SK-N-SH (cell line): ENCODE measurements around the gene IFNA8. TPM values are rescaled to one million over a fixed set of nuclear protein-coding genes. Genes with fewer than 3 reads are reported as not detected.

Source experiments
- CTCF ChIA-PET: fragments of 300-600, 350-600 bp; formaldehyde crosslinking; extraction: SDS; loops from one replicate; lab custom pipeline; 2021; lab: Yijun Ruan, JAX
- POLR2A ChIA-PET: fragments of 350-600 bp; sonication (Branson Sonifier 250); formaldehyde crosslinking; extraction: SDS; loops from one replicate; lab custom pipeline; 2020; ENCODE audit warnings: antibody characterized with exemption, inconsistent platforms; lab: Yijun Ruan, JAX
- DNase-seq: peaks from one replicate; pipeline ENCODE4 v3.0.0; 2012
- H2AFZ ChIP-seq: fragments of 200-600 bp; sonication (generic); 2 replicates; pipeline ENCODE4 v1.8.1; 2016; ENCODE audit warnings: antibody characterized with exemption, mild to moderate bottlenecking, low read depth
- H3F3A ChIP-seq: fragments of 200-600 bp; sonication (generic); replicated peaks from 2 replicates; pipeline ENCODE3; 2016; ENCODE audit warnings: antibody characterized with exemption, mild to moderate bottlenecking; ENCODE audit not compliant: insufficient read depth
- H3K27ac ChIP-seq, 2 experiments: fragments of 200-500 bp in 1 of 2; fragments of 200-600 bp in 1 of 2; sonication (Bioruptor generic) in 1 of 2; sonication (generic), shearing (Covaris generic) in 1 of 2; 2 replicates each; pipeline versions ENCODE4 v1.5.1 to v1.6.1; 2014 to 2016; ENCODE audit warnings: low read depth in 2 of 2, inconsistent platforms in 1 of 2, low read length in 1 of 2, mild to moderate bottlenecking in 1 of 2, mixed read lengths in 1 of 2
- H3K27me3 ChIP-seq: fragments of 200-600 bp; sonication (generic), shearing (Covaris generic); 2 replicates; pipeline ENCODE4 v1.6.1; 2016; ENCODE audit warnings: mixed run types; ENCODE audit not compliant: insufficient read depth
- H3K36me3 ChIP-seq, 2 experiments: fragments of 200-500 bp in 1 of 2; fragments of 200-600 bp in 1 of 2; sonication (Bioruptor generic) in 1 of 2; sonication (generic) in 1 of 2; replicated peaks in 1 of 2; 2 replicates each; pipeline versions ENCODE3 to v1.5.1; 2014 to 2016; ENCODE audit warnings: low read length in 1 of 2, mild to moderate bottlenecking in 1 of 2; ENCODE audit not compliant: insufficient read depth in 2 of 2, control insufficient read depth in 1 of 2
- H3K4me1 ChIP-seq, 2 experiments: fragments of 200-500 bp in 1 of 2; fragments of 200-600 bp in 1 of 2; sonication (Bioruptor generic) in 1 of 2; sonication (generic), shearing (Covaris generic) in 1 of 2; 2 replicates each; pipeline versions ENCODE4 v1.5.1 to v1.6.1; 2014 to 2016; ENCODE audit warnings: low read depth in 1 of 2, low read length in 1 of 2, mixed run types in 1 of 2; ENCODE audit not compliant: insufficient read depth in 2 of 2, control insufficient read depth in 1 of 2
- H3K4me2 ChIP-seq: fragments of 200-600 bp; sonication (generic), shearing (Covaris generic); 2 replicates; pipeline ENCODE4 v1.6.1; 2017; ENCODE audit warnings: mixed run types
- H3K4me3 ChIP-seq, 2 experiments: fragments of 200-500 bp in 1 of 2; fragments of 200-600 bp in 1 of 2; sonication (Bioruptor generic) in 1 of 2; sonication (generic), shearing (Covaris generic) in 1 of 2; 2 replicates each; pipeline versions ENCODE4 v1.5.1 to v1.8.1; 2014 to 2016; ENCODE audit warnings: low read depth in 2 of 2, inconsistent platforms in 1 of 2, low read length in 1 of 2, mild to moderate bottlenecking in 1 of 2, mixed read lengths in 1 of 2, moderate library complexity in 1 of 2
- H3K79me2 ChIP-seq: fragments of 200-600 bp; sonication (generic); 2 replicates; pipeline ENCODE4 v1.8.1; 2017; ENCODE audit warnings: mild to moderate bottlenecking; ENCODE audit not compliant: insufficient read depth
- H3K9ac ChIP-seq: fragments of 200-600 bp; sonication (generic); 2 replicates; pipeline ENCODE4 v1.6.1; 2017; ENCODE audit warnings: mixed run types
- H3K9me2 ChIP-seq: fragments of 200-600 bp; sonication (generic); 2 replicates; pipeline ENCODE4 v1.6.1; 2017; ENCODE audit warnings: mixed run types
- H3K9me3 ChIP-seq: fragments of 200-600 bp; sonication (generic); 2 replicates; pipeline ENCODE4 v1.6.1; 2017; ENCODE audit warnings: mixed run types, mild to moderate bottlenecking, moderate library complexity
- H4K20me1 ChIP-seq: fragments of 200-600 bp; sonication (generic); 2 replicates; pipeline ENCODE4 v1.6.1; 2017; ENCODE audit warnings: mild to moderate bottlenecking, mixed run types; ENCODE audit not compliant: insufficient read depth
- CTCF ChIP-seq: fragments of 200-600 bp; sonication (generic); IDR thresholded peaks from 2 replicates; pipeline ENCODE4 v1.6.1; 2017; ENCODE audit warnings: antibody characterized with exemption, mild to moderate bottlenecking, moderate library complexity
- FOSL2 ChIP-seq: IDR thresholded peaks from 2 replicates; pipeline ENCODE4 v1.4.0; 2012; ENCODE audit warnings: low read depth, mild to moderate bottlenecking, moderate library complexity, borderline replicate concordance
- FOXJ3 ChIP-seq: sonication (generic); formaldehyde crosslinking; IDR thresholded peaks from 2 replicates; pipeline ENCODE4 v1.5.1; 2020; ENCODE audit warnings: mild to moderate bottlenecking, missing genetic modification reagents
- FOXM1 ChIP-seq: IDR thresholded peaks from 2 replicates; pipeline ENCODE4 v1.4.0; 2012; ENCODE audit warnings: low read depth, mild to moderate bottlenecking
- GATA2 ChIP-seq: sonication (generic); formaldehyde crosslinking; IDR thresholded peaks from 2 replicates; pipeline ENCODE4 v1.5.0; 2020; ENCODE audit warnings: mild to moderate bottlenecking, missing genetic modification reagents
- JUND ChIP-seq: IDR thresholded peaks from 2 replicates; pipeline ENCODE4 v1.4.0; 2012
- MAX ChIP-seq: IDR thresholded peaks from 2 replicates; pipeline ENCODE4 v1.4.0; 2012; ENCODE audit warnings: low read depth
- MEF2A ChIP-seq: IDR thresholded peaks from 2 replicates; pipeline ENCODE4 v1.4.0; 2012; ENCODE audit warnings: low read depth, borderline replicate concordance
- NRF1 ChIP-seq: IDR thresholded peaks from 2 replicates; pipeline ENCODE4 v1.6.1; 2012; ENCODE audit warnings: low read depth, mild to moderate bottlenecking, low read length
- PBX3 ChIP-seq: IDR thresholded peaks from 2 replicates; pipeline ENCODE4; 2012
- POLR2AphosphoS5 ChIP-seq: IDR thresholded peaks from 2 replicates; pipeline ENCODE4 v1.6.1; 2012; ENCODE audit warnings: low read depth, low read length
- REST ChIP-seq: IDR thresholded peaks from 2 replicates; pipeline ENCODE4 v1.6.1; 2012; ENCODE audit warnings: mild to moderate bottlenecking, low read depth, low read length, moderate library complexity
- RFX5 ChIP-seq: IDR thresholded peaks from 2 replicates; pipeline ENCODE4 v1.6.1; 2012; ENCODE audit warnings: mild to moderate bottlenecking, improper control_type of control experiment, low read length
- RXRA ChIP-seq: IDR thresholded peaks from 2 replicates; pipeline ENCODE4 v1.4.0; 2012; ENCODE audit warnings: low read depth, mild to moderate bottlenecking, borderline replicate concordance
- TCF12 ChIP-seq: IDR thresholded peaks from 2 replicates; pipeline ENCODE4 v1.4.0; 2012
- USF2 ChIP-seq: fragments of 150-350 bp; IDR thresholded peaks from 2 replicates; pipeline ENCODE4 v1.6.1; 2017; ENCODE audit warnings: antibody characterized with exemption, low read length, low read depth, borderline replicate concordance
- WGBS: methylation state at CpG from one replicate; pipeline ENCODE4 v1.1.6; 2017; ENCODE audit warnings: low lambda C conversion rate; 5-methylcytosine and 5-hydroxymethylcytosine counted together
- polyA plus RNA-seq, 3 experiments: library from polyadenylated mRNA; depleted of rRNA; stranded (reverse); fragments of >200 nt; gene quantifications; 2 replicates each; pipeline ENCODE4 v1.2.3, GENCODE V29; 2012

The IFNA8 gene
- polyA plus RNA-seq, 1 of the 3 experiments (the other 2 are of a cell fraction), result not detected

GRCh38 chr9:21428235-21428634 is 19.3 kb downstream of the IFNA8 start:
- POLR2A ChIA-PET, result no interaction called here
- no peak overlapping the region for H3K4me3 ChIP-seq
- H3K4me1 ChIP-seq, result no peaks in the 10 kb centered on the region
- H3K27ac ChIP-seq, result no peak overlapping the region
- CTCF ChIA-PET, result no interaction called here
- H3K9me2 ChIP-seq, result no peaks in the 10 kb centered on the region
- H4K20me1 ChIP-seq, result no peaks in the 10 kb centered on the region
- no peak overlapping the region for H3K4me2 ChIP-seq
- no peak overlapping the region for H2AFZ ChIP-seq
- H3K27me3 ChIP-seq, result no peaks in the 10 kb centered on the region
- H3K79me2 ChIP-seq, result no peaks in the 10 kb centered on the region
- 8% methylated on average over 1 of the region's 1 CpG for WGBS
- H3K36me3 ChIP-seq, result no peaks in the 10 kb centered on the region
- H3F3A ChIP-seq, result no peaks in the 10 kb centered on the region
- H3K9ac ChIP-seq, result no peak overlapping the region
- DNase-seq, result no peak
- TF ChIP-seq MAX (no peak), CTCF (no peak), PBX3 (no peak), FOXJ3 (no peak), NRF1 (no peak), RXRA (no peak), FOSL2 (no peak), JUND (no peak), REST (no peak)
- TF ChIP-seq, all 33 proteins: peak for 0
- no peaks in the 10 kb centered on the region for H3K9me3 ChIP-seq

GRCh38 chr9:21429191-21429590 is 20.3 kb downstream of the IFNA8 start:
- no peaks in the 10 kb centered on the region for H3K4me1 ChIP-seq
- H3K9me2 ChIP-seq, result no peaks in the 10 kb centered on the region
- ChIA-PET CTCF (interaction anchor here (0.6 kb wide), 1 partner anchor 810 kb away, joined by 3 read pairs; no protein-coding TSS in a partner anchor), POLR2A (no interaction called here)
- no peaks in the 10 kb centered on the region for H4K20me1 ChIP-seq
- no peak overlapping the region for H3K9ac ChIP-seq
- no peaks in the 10 kb centered on the region for H3K36me3 ChIP-seq
- no peak overlapping the region for H3K4me2 ChIP-seq
- no peak overlapping the region for H3K4me3 ChIP-seq
- no peak overlapping the region for H2AFZ ChIP-seq
- H3F3A ChIP-seq, result no peaks in the 10 kb centered on the region
- no peaks in the 10 kb centered on the region for H3K79me2 ChIP-seq
- no peaks in the 10 kb centered on the region; the same call in 1 of the 2 replicates for H3K27me3 ChIP-seq
- no peak overlapping the region for H3K27ac ChIP-seq
- WGBS, result 4% methylated on average over 2 of the region's 2 CpGs
- H3K9me3 ChIP-seq, result no peaks in the 10 kb centered on the region
- DNase-seq, result no peak
- TF ChIP-seq USF2, result no peak
- no peak for TF ChIP-seq GATA2
- no peak for TF ChIP-seq POLR2AphosphoS5
- no peak for TF ChIP-seq RFX5
- TF ChIP-seq JUND, result no peak
- no peak for TF ChIP-seq MEF2A
- no peak for TF ChIP-seq TCF12
- no peak for TF ChIP-seq FOXM1
- TF ChIP-seq REST, result no peak
